Ovary (tissue), 3 donors: ENCODE results near the gene FBP2.

Experiments used
- CTCF ChIP-seq, 3 donors: fragments of 450-650 bp in 2 of 3; fragments of 200-600 bp in 1 of 3; IDR thresholded peaks; one replicate each; pipeline versions ENCODE4 v1.5.1 to v1.8.0; 2016 to 2022; ENCODE audit warnings: antibody characterized with exemption in 3 of 3, mild to moderate bottlenecking in 1 of 3
- EP300 ChIP-seq: sonication (generic); formaldehyde crosslinking; IDR thresholded peaks from one replicate; pipeline ENCODE4 v1.6.1; 2017; ENCODE audit warnings: antibody characterized with exemption
- donor health status: DM: no; HTN: no; CAD: no.

DNA sequence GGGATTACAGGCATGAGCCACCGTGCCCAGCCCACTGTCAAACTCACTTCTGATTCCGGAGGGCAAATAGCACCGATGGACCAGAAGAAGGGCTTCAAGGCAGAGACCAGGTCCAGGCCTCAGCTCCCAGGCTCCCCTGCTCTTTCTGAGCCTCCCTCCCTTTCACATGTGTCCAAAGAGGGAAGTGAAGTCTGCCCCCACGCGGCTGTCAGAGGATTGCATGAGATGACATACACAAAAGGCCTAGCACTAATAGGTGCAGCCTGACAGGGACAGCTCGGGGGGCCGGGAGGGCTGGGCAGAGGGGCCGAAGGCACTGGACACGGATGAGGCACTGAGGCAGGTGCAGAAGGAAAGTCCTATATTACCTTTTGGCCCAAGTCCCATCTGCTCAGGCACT is 29.6 kb upstream of the FBP2 start:
- TF ChIP-seq CTCF (IDR thresholded peaks at IDR 0.05): no peak
- TF ChIP-seq EP300: no peak
